GM23338 (cell line): ENCODE results near the gene CLDN16. TPM values are rescaled to one million over a fixed set of nuclear protein-coding genes. Genes with fewer than 3 reads are reported as not detected.

Source experiments
- ATAC-seq: fragments of 200-7000 bp; cut with Tn5 transposase; 3 replicates; pipeline ENCODE4 v1.9.1; 2020
- DNase-seq: peaks from one replicate; pipeline ENCODE4 v3.0.0-alpha.2; 2015; ENCODE audit warnings: low spot score
- H2AFZ ChIP-seq: fragments of 200-600 bp; sonication (generic); 2 replicates; pipeline ENCODE4 v1.8.0; 2016; ENCODE audit warnings: antibody characterized with exemption, mild to moderate bottlenecking, moderate library complexity
- H3F3A ChIP-seq: fragments of 200-600 bp; sonication (generic); replicated peaks from 2 replicates; pipeline ENCODE4 v1.8.0; 2017; ENCODE audit warnings: antibody characterized with exemption, mixed run types, low read depth
- H3K27ac ChIP-seq: fragments of 200-600 bp; sonication (generic); 2 replicates; pipeline ENCODE4 v1.6.1; 2016; ENCODE audit warnings: low read depth
- H3K27me3 ChIP-seq: fragments of 200-600 bp; sonication (generic); 2 replicates; pipeline ENCODE4 v1.8.0; 2016; ENCODE audit warnings: mild to moderate bottlenecking, mixed run types, moderate library complexity; ENCODE audit not compliant: insufficient read depth
- H3K36me3 ChIP-seq: fragments of 200-600 bp; sonication (generic); 2 replicates; pipeline ENCODE4 v1.8.0; 2016; ENCODE audit warnings: mild to moderate bottlenecking; ENCODE audit not compliant: insufficient read depth
- H3K4me1 ChIP-seq: fragments of 200-600 bp; sonication (generic); 2 replicates; pipeline ENCODE4 v1.8.0; 2016; ENCODE audit warnings: mild to moderate bottlenecking, moderate library complexity; ENCODE audit not compliant: insufficient read depth
- H3K4me2 ChIP-seq: fragments of 200-600 bp; sonication (generic); 2 replicates; pipeline ENCODE4 v1.7.1; 2017; ENCODE audit warnings: mixed run types
- H3K4me3 ChIP-seq: fragments of 200-600 bp; sonication (generic); 2 replicates; pipeline ENCODE4 v1.6.1; 2016; ENCODE audit warnings: mixed run types
- H3K79me2 ChIP-seq: fragments of 200-600 bp; sonication (generic); replicated peaks from 2 replicates; pipeline ENCODE4 v1.8.0; 2017; ENCODE audit warnings: mild to moderate bottlenecking; ENCODE audit not compliant: insufficient read depth
- H3K9me2 ChIP-seq: fragments of 200-600 bp; sonication (generic); 2 replicates; pipeline ENCODE4 v1.8.0; 2017; ENCODE audit not compliant: insufficient read depth
- H4K20me1 ChIP-seq: fragments of 200-600 bp; sonication (generic); replicated peaks from 2 replicates; pipeline ENCODE4 v1.8.0; 2017; ENCODE audit warnings: mild to moderate bottlenecking; ENCODE audit not compliant: insufficient read depth
- H3K27ac Mint-ChIP-seq: 2 replicates; pipeline ENCODE4 v1.8.0; 2020; ENCODE audit warnings: inconsistent platforms, mild to moderate bottlenecking, moderate library complexity, mixed read lengths
- H3K27me3 Mint-ChIP-seq: 3 replicates; pipeline ENCODE4 v1.8.0; 2022; ENCODE audit warnings: low read depth, mild to moderate bottlenecking, moderate library complexity, mixed read lengths, inconsistent platforms; ENCODE audit not compliant: insufficient read depth, poor library complexity
- H3K36me3 Mint-ChIP-seq: 3 replicates; pipeline ENCODE4 v1.8.0; 2021; ENCODE audit warnings: low read depth, mild to moderate bottlenecking, inconsistent platforms, moderate library complexity, mixed read lengths
- H3K4me1 Mint-ChIP-seq: 3 replicates; pipeline ENCODE4 v1.8.0; 2020; ENCODE audit warnings: mild to moderate bottlenecking, inconsistent platforms, mixed read lengths
- H3K4me3 Mint-ChIP-seq: 3 replicates; pipeline ENCODE4 v1.8.0; 2021; ENCODE audit warnings: moderate library complexity, mild to moderate bottlenecking, inconsistent platforms, mixed read lengths
- H3K9me3 Mint-ChIP-seq: 3 replicates; pipeline ENCODE4 v1.8.0; 2020; ENCODE audit warnings: moderate library complexity, mild to moderate bottlenecking, inconsistent platforms, mixed read lengths
- CREB1 ChIP-seq: fragments of 250-450 bp; sonication (Bioruptor Pico); IDR thresholded peaks from 2 replicates; pipeline ENCODE4 v1.5.0; 2020; ENCODE audit warnings: low read depth, mild to moderate bottlenecking, moderate library complexity
- CTCF ChIP-seq, 2 experiments: fragments of 200-600 bp in 1 of 2; sonication (generic) in 1 of 2; conservative IDR thresholded peaks; 2 replicates each; pipeline versions ENCODE4 v1.5.1 to v1.6.1; 2016 to 2017; ENCODE audit warnings: antibody characterized with exemption in 2 of 2, low read depth in 2 of 2, mild to moderate bottlenecking in 2 of 2, moderate library complexity in 1 of 2
- EZH2 ChIP-seq: fragments of 200-600 bp; sonication (generic); IDR thresholded peaks from one replicate; pipeline ENCODE4 v1.8.0; 2017; ENCODE audit warnings: antibody characterized with exemption, mild to moderate bottlenecking, low read depth; ENCODE audit not compliant: unreplicated experiment
- EZH2phosphoT487 ChIP-seq: fragments of 200-600 bp; sonication (generic); IDR thresholded peaks from one replicate; pipeline ENCODE4 v1.8.1; 2018; ENCODE audit warnings: antibody characterized with exemption; ENCODE audit not compliant: unreplicated experiment
- JUNB ChIP-seq: IDR thresholded peaks from one replicate; pipeline ENCODE4 v1.6.1; 2016; ENCODE audit warnings: antibody characterized with exemption; ENCODE audit not compliant: unreplicated experiment
- NANOG ChIP-seq: IDR thresholded peaks from 2 replicates; pipeline ENCODE4 v1.6.1; 2016; ENCODE audit warnings: antibody characterized with exemption, borderline replicate concordance
- POLR2AphosphoS5 ChIP-seq: IDR thresholded peaks from 2 replicates; pipeline ENCODE4 v1.6.1; 2016; ENCODE audit warnings: antibody characterized with exemption, low read depth
- ZNF114 ChIP-seq: fragments of 250-450 bp; sonication (Bioruptor Pico); IDR thresholded peaks from 2 replicates; pipeline ENCODE4 v1.5.0; 2020; ENCODE audit warnings: mild to moderate bottlenecking, moderate library complexity
- ZNF331 ChIP-seq: fragments of 250-450 bp; sonication (Bioruptor Pico); IDR thresholded peaks from 2 replicates; pipeline ENCODE4 v1.5.0; 2020; ENCODE audit warnings: low read depth, mild to moderate bottlenecking, moderate library complexity
- ZNF462 ChIP-seq: fragments of 250-450 bp; sonication (Bioruptor Pico); IDR thresholded peaks from 2 replicates; pipeline ENCODE4 v1.5.0; 2020; ENCODE audit warnings: mild to moderate bottlenecking, moderate library complexity
- polyA plus RNA-seq: library from polyadenylated mRNA; unstranded; fragments of >200 nt; fragmentation: Nextera tagmentation; extraction: Ambion mirVana; gene quantifications from 2 replicates; pipeline ENCODE4 v1.2.1, GENCODE V29; 2016
- total RNA-seq: library from RNA; depleted of rRNA; stranded (reverse); fragments of >200 nt; shearing (Covaris generic); gene quantifications from 2 replicates; pipeline ENCODE4 v1.2.3, GENCODE V29; 2014

Gene CLDN16
- total and polyA plus RNA-seq, 2 experiments from 2014 or later: 0.06 TPM; not detected in 1

- H3K4me1 Mint-ChIP-seq: no peaks in the 10 kb centered on the region
- peaks cover 4% of the 10 kb centered on the region for H3K27me3 Mint-ChIP-seq
- H3K79me2 ChIP-seq: no peaks in the 10 kb centered on the region
- H3K27ac ChIP-seq: no peak overlapping the region
- 0 out of 2 replicates have a peak, but pooled peaks cover 7% of the 10 kb centered on the region for H3K36me3 ChIP-seq
- no peaks in the 10 kb centered on the region for H3K27me3 ChIP-seq
- H3K9me2 ChIP-seq: peaks cover 8% of the 10 kb centered on the region; the same call in 1 of the 2 replicates
- H3K36me3 Mint-ChIP-seq: no peaks in the 10 kb centered on the region
- no peaks in the 10 kb centered on the region for H3F3A ChIP-seq
- H4K20me1 ChIP-seq: no peaks in the 10 kb centered on the region
- no peak for TF ChIP-seq NANOG
- TF ChIP-seq CTCF (conservative IDR thresholded peaks at IDR 0.05; ENCODE audit: low read depth in 2 of 2): no peak
- TF ChIP-seq CREB1 (CRISPR knock-in tag): no peak
- TF ChIP-seq JUNB: no peak
- TF ChIP-seq POLR2AphosphoS5: no peak
- no peak for TF ChIP-seq EZH2
- no peak for TF ChIP-seq ZNF462 (CRISPR knock-in tag)
- no peak for TF ChIP-seq EZH2phosphoT487
- no peak for TF ChIP-seq ZNF331
- no peak for TF ChIP-seq ZNF114 (CRISPR knock-in tag)
- H3K27ac Mint-ChIP-seq: no peak overlapping the region
- no peak for DNase-seq
- no peak overlapping the region for H2AFZ ChIP-seq
- H3K9me3 Mint-ChIP-seq: peaks cover 2% of the 10 kb centered on the region; the same call in 1 of the 3 replicates
- H3K4me1 ChIP-seq: no peaks in the 10 kb centered on the region
- no peak overlapping the region for H3K4me3 ChIP-seq
- ATAC-seq: no peak
- H3K4me2 ChIP-seq: no peak overlapping the region
- no peak overlapping the region for H3K4me3 Mint-ChIP-seq
Observed at GRCh38 chr3:190433626-190434025, 45.7 kb downstream of the CLDN16 start.
